GM23248 (cell line): ENCODE data around the gene IFT122.

Source experiments
- EZH2 ChIP-seq: fragments of 200-600 bp; sonication (generic); IDR thresholded peaks from 2 replicates; pipeline ENCODE4 v1.6.1; 2018; ENCODE audit warnings: antibody characterized with exemption, mild to moderate bottlenecking; ENCODE audit not compliant: insufficient read depth, poor library complexity, severe bottlenecking
- EZH2phosphoT487 ChIP-seq: fragments of 200-600 bp; sonication (generic); IDR thresholded peaks from 2 replicates; pipeline ENCODE4 v1.6.1; 2018; ENCODE audit warnings: antibody characterized with exemption, moderate library complexity, mild to moderate bottlenecking, low read depth; ENCODE audit not compliant: insufficient read depth

DNA sequence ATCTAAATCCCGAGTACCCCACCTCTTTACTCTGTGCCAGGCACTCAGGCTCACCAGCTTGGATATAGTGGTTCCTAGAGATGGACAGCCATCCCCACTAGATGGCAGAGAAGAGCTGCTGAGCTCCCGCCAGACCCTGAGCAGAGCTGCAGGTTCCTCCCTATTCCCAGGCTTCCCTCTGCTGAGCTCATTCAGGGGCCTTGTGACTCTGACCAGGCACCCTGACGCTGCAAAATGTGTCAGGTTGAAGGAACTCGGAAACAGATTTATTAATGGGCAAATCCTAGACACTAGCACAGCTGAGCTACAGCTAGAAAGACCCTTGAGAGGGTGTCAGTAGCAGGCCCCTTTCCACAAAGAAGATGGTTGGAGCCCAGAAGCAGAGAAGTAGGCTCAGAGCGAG lies 50.2 kb downstream of the IFT122 start:
- no peak for TF ChIP-seq EZH2
- TF ChIP-seq EZH2phosphoT487 = no peak
